Right renal cortex interstitium (tissue), 3 donors: ENCODE measurements around the gene ANKRD16. TPM values are rescaled to one million over a fixed set of nuclear protein-coding genes. Genes with fewer than 3 reads are reported as not detected.
"Not testable (repeated sequence)": the region's sequence is repeated elsewhere in the genome, so short reads cannot be mapped to it uniquely, and the experiment has no call there.

Experiments
- DNase-seq, 3 donors: peaks; one replicate each; pipeline ENCODE4 v3.0.0-alpha.2; 2013; ENCODE audit warnings: low read depth in 3 of 3, low spot score in 2 of 3
- polyA plus RNA-seq, 3 donors: library from polyadenylated mRNA; unstranded; fragments of 120-200 nt; gene quantifications; one replicate each; pipeline ENCODE4 v1.2.1, GENCODE V29; 2013; ENCODE audit not compliant: insufficient read length in 3 of 3

The ANKRD16 gene
- polyA plus RNA-seq, 3 donors = 10.3 to 11.9 (median 11.7) TPM

DNA sequence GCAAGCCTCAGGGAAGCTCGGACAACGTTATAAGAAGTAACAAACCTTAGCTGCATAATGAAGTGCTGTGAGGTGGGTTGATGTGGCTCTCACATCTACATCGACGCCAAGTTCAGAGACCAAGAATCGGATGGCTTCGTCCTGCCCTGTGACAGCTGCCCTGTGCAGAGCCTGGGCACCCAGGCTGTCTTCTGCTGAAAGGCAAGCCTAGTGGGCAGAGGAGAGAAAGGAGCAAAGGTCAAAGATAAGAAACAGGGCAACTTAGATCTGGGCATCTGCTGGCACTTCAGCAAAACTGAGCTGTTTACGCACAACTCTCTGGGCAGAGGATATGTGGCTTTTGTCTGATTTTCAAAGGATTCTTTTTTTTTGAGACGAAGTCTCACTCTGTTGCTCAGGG lies 6.7 kb downstream of the ANKRD16 start:
- DNase-seq = no peak

- DNase-seq = not testable (repeated sequence)
Measured at GRCh38 chr10:5877041-5877440, 12.7 kb downstream of the ANKRD16 start.

GRCh38 chr10:5876181-5876768 lies 13.4 kb downstream of the ANKRD16 start:
- no peak for DNase-seq

GRCh38 chr10:5873515-5873995 lies 16.1 kb downstream of the ANKRD16 start:
- peak; percentile 66 to 75 (median 67) for DNase-seq

DNA sequence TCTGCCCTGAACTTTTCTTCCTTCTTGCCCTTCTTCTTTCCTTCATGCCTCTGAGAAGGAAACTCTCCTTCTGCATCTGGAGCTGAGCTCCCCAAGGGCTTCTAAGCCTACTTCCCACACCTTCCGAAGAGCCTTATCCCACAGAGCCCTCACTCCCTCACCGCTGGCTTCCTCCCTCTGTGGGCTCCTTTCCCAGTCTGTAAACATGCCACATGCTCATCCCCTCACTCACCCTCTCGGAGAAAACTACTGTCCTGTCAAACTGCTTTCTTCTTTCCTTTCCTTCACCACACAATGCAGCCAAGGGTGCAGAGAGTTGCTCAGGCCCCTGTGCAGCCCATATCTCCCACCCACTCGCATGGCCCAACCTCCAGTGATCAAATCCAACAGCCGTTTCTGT lies 18.1 kb downstream of the ANKRD16 start:
- no peak for DNase-seq

DNA sequence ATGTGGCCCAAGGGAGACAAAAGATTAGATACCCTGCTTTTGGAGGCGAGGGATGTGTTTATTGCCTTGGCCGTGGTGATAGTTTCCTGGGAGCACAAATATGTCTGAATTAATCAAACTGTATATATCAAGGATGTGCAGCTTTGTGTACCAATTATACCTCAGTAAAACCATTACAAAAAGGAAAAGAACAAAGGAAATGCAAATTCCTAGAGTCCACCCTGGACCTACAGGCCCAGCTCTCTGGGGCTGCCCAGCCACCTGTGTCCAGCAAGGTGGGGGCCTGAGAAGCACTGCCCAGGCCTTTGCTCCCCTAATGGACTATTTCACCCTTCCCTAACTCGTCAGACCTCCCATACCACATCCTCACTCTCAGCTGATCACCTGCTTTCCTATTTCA lies 20.5 kb downstream of the ANKRD16 start:
- no peak for DNase-seq

GRCh38 chr10:5868383-5868782 lies 21.3 kb downstream of the ANKRD16 start:
- not testable (repeated sequence) for DNase-seq

DNA sequence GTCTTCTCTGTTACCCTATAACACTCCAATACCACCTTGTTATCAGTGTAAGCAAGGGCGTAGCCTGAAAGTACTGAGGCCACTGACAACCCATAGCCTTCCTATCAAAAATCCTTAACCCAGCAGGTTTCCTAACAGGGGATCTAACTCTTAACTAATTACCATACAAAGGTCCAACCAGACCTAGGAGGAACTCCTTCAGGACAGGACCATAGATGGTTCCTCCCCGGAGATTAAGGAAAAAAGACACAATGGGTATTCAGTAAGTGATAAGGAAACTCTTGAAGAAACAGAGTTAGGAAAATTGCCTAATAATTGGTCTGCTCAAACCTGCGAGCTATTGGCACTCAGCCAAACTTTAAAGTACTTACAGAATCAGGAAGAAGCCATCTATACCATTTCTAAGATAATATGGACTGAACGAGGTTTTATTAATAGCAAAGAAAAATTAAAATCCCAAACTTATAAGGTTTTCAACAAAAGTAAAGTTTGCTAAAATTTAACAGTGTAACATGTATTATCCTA lies 22.5 kb downstream of the ANKRD16 start:
- DNase-seq = not testable (repeated sequence)

DNA sequence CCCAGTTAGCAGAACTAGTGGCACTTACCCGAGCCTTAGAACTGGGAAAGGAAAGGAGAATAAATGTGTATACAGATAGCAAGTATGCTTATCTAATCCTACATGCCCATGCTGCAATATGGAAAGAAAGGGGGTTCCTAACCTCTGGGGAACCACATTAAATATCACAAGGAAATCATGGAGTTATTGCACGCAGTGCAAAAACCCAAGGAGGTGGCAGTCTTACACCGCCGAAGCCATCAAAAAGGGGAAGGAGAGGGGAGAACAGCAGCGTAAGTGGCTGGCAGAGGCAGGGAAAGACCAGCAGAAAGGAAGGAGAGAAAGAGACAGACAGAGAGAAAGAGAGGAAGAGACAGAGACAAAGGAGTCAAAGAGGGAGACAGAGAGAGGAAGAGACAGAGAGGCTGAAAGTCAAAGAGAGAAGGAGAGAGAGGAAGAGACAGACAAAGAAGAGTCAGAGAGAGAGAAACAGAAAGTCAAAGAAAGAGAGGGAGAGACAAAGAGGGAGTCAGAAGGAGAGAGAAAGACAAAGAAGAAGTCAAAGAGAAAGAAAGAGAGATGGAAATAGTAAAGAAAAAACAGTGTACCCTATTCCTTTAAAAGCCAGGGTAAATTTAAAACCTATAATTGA lies 23.1 kb downstream of the ANKRD16 start:
- not testable (repeated sequence) for DNase-seq

DNA sequence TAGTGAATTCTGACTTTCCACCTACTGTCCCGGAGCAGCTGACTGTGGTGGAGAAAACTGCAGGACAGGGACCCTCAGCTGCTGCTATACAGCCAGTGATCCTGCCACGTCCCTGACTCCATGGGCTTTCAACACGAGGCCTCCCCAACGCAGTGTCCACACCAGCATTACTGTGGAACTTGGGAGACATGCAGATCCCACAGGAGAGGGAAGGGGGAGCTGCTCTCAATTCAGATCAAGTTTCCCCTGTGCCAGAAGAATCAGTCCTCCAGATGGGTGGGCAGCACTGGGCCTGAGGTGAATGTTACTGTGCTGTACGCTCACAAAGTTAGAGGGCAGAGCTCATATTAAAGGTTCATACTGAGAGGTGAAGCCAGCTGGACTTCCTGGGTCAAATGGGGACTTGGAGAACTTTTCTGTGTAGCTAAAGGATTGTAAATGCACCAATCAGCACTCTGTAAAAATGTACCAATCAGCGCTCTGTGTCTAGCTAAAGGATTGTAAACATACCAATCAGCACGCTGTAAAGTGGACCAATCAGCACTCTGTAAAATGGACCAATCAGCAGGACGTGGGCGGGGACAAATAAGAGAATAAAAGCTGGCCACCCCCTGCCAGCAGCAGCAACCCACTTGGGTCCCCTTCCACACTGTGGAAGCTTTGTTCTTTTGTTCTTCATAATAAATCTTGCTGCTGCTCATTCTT lies 26.6 kb downstream of the ANKRD16 start:
- DNase-seq = not testable (repeated sequence)

DNA sequence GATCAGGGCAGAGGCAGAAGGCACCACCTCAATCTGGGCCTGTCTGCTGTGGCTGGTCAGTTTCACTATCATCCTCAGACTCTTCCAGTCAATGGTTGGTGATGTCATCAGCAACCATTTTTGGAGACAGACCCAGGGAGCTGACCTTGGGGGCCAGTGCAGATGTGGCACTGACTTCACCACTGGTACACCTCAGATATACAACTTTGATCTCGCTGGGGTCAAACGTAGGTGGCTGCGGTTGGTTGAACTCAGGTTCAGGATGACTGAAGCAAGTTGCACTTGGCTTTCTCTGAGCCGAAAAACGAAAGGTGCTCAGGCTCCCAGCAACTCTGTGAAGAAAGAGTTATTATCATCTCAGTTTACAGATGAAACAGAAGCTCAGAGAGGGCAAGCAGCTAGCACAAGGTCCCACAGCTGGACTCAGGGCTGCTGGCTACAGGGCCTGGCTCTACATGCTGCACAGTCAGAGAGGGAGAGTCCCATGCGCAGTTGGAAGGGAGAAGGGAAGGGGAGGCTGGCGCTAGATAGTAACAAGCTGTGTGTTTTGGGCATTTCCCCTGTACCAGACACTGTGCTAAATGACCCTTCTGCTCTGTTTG lies 27.2 kb downstream of the ANKRD16 start:
- DNase-seq = no peak

- no peak for DNase-seq
Measured at GRCh38 chr10:5860066-5860465, 29.6 kb downstream of the ANKRD16 start.

GRCh38 chr10:5858811-5859210 lies 30.9 kb downstream of the ANKRD16 start:
- no peak for DNase-seq

GRCh38 chr10:5856701-5857004 lies 33.0 kb downstream of the ANKRD16 start:
- DNase-seq = no peak

GRCh38 chr10:5855979-5856700 lies 33.6 kb downstream of the ANKRD16 start:
- DNase-seq = no peak

DNA sequence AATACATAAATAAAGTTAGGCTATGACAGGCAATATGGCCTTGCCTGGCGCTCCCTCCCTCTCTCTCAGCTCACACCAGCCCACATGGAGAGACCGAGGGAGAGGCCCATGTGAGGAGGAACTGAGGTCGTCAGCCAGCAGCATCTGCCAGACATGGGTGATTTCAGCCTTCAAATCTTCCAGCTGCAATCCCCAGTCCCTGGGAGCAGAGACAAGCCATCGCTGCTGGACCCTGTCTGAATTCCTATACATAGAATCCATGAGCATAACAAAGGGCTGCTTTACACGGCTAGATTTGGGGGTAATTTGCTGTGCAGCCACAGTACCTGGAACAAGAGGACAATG lies 35.6 kb downstream of the ANKRD16 start:
- DNase-seq = no peak

DNA sequence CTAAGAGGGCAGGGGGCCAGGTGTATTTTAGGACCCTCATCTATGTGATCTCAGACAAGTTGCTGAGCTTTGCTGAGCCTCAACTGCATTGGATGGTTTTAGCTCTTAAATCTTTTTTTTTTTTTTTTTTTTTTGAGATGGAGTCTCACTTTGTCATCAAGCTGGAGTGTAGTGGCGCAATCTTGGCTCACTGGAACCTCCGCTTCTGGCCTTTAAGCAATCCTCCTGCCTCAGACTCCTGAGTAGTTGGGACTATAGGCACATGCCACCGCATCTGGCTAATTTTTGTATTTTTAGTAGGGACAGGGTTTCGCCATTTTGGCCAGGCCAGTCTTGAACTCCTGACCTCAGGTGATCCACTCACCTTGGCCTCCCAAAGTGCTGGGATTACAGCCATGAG lies 43.0 kb downstream of the ANKRD16 start:
- DNase-seq = not testable (repeated sequence)

GRCh38 chr10:5844345-5845055 lies 45.2 kb downstream of the ANKRD16 start:
- no peak for DNase-seq

DNA sequence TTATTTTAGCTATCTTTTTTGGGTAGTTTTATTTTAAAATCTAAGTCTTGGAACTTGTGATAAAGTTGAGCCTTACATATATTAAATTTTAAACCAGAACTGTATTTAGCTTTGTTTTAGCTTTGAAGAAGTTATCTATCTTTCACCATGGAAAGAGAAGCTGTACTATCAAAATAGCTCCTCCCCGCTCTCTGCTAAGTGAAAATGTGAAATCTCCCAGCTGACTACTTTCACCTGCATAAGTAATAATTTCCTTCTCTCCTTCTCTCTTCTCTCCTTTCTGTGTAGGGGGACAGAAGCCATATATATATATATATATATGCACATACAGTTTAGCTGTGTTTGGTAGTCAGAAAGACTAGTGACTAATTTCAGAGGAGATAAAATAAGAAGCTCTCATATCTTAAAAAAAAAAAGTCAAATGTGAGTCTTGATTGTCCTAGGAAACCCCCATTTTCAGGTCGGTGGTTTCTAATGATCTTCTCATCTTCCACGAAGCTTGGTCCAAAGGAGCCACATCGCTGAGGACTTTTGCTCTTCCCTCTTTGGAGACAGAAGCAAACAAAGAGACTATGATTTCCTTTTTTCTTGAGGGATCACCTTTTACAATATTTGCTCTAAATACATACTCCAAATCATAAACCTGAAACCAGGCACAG lies 45.9 kb downstream of the ANKRD16 start:
- no peak for DNase-seq

GRCh38 chr10:5841965-5842364 lies 47.7 kb downstream of the ANKRD16 start:
- DNase-seq = no peak
